ENCODE measurements around the gene RTL10. TPM values are rescaled to one million over a fixed set of nuclear protein-coding genes. Genes with fewer than 3 reads are reported as not detected.

The RTL10 gene
- total RNA-seq, 1 experiment from 2014 or later, result 7.1 TPM

- no peak for DNase-seq (ENCODE audit: low read depth, low spot score)
- in situ Hi-C loops (cut with HindIII; ENCODE audit: low pct_unique_long_range_greater_than_20kb, low sequenced_read_pairs), result no loop called here
These were observed 25.5 kb upstream of the RTL10 start for GRCh38 chr22:19879992-19880785.

GRCh38 chr22:19879643-19879991 is 24.9 kb upstream of the RTL10 start:
- in situ Hi-C loops (cut with HindIII; ENCODE audit: low pct_unique_long_range_greater_than_20kb, low sequenced_read_pairs), result no loop called here

GRCh38 chr22:19879246-19879570 is 24.5 kb upstream of the RTL10 start:
- in situ Hi-C loops (cut with HindIII; ENCODE audit: low pct_unique_long_range_greater_than_20kb, low sequenced_read_pairs), result no loop called here
- DNase-seq (ENCODE audit: low read depth, low spot score), result no peak

More at GRCh38 chr22:19879643-19879991, 24.9 kb upstream of the RTL10 start:
- DNase-seq (ENCODE audit: low read depth, low spot score), result no peak

GRCh38 chr22:19878461-19879245 is 24.0 kb upstream of the RTL10 start:
- no peak for DNase-seq (ENCODE audit: low read depth, low spot score)
- in situ Hi-C loops (cut with HindIII; ENCODE audit: low pct_unique_long_range_greater_than_20kb, low sequenced_read_pairs), result no loop called here

- in situ Hi-C loops (cut with HindIII; ENCODE audit: low pct_unique_long_range_greater_than_20kb, low sequenced_read_pairs), result no loop called here
- no peak for DNase-seq (ENCODE audit: low read depth, low spot score)
These were observed 23.1 kb upstream of the RTL10 start for GRCh38 chr22:19877626-19878339.

- DNase-seq (ENCODE audit: low read depth, low spot score), result no peak
- in situ Hi-C loops (cut with HindIII; ENCODE audit: low pct_unique_long_range_greater_than_20kb, low sequenced_read_pairs), result no loop called here
These were observed 22.4 kb upstream of the RTL10 start for GRCh38 chr22:19876941-19877625.

- in situ Hi-C loops (cut with HindIII; ENCODE audit: low pct_unique_long_range_greater_than_20kb, low sequenced_read_pairs), result no loop called here
- DNase-seq (ENCODE audit: low read depth, low spot score), result no peak
These were observed 21.8 kb upstream of the RTL10 start for GRCh38 chr22:19876314-19876940.

- DNase-seq (ENCODE audit: low read depth, low spot score), result no peak
- in situ Hi-C loops (cut with HindIII; ENCODE audit: low pct_unique_long_range_greater_than_20kb, low sequenced_read_pairs), result no loop called here
These were observed 21.0 kb upstream of the RTL10 start for GRCh38 chr22:19875531-19876313.

- DNase-seq (ENCODE audit: low read depth, low spot score), result no peak
These were observed 20.4 kb upstream of the RTL10 start for GRCh38 chr22:19875061-19875530.

GRCh38 chr22:19874307-19875060 is 19.8 kb upstream of the RTL10 start:
- DNase-seq (ENCODE audit: low read depth, low spot score), result no peak
- in situ Hi-C loops (cut with HindIII; ENCODE audit: low pct_unique_long_range_greater_than_20kb, low sequenced_read_pairs), result no loop called here

More at GRCh38 chr22:19875061-19875530, 20.4 kb upstream of the RTL10 start:
- in situ Hi-C loops (cut with HindIII; ENCODE audit: low pct_unique_long_range_greater_than_20kb, low sequenced_read_pairs), result no loop called here

- DNase-seq (ENCODE audit: low read depth, low spot score), result no peak
- in situ Hi-C loops (cut with HindIII; ENCODE audit: low pct_unique_long_range_greater_than_20kb, low sequenced_read_pairs), result no loop called here
These were observed 19.3 kb upstream of the RTL10 start for GRCh38 chr22:19873960-19874306.

GRCh38 chr22:19873138-19873959 is 18.7 kb upstream of the RTL10 start:
- no peak for DNase-seq (ENCODE audit: low read depth, low spot score)
- in situ Hi-C loops (cut with HindIII; ENCODE audit: low pct_unique_long_range_greater_than_20kb, low sequenced_read_pairs), result no loop called here

GRCh38 chr22:19872779-19873137 is 18.1 kb upstream of the RTL10 start:
- in situ Hi-C loops (cut with HindIII; ENCODE audit: low pct_unique_long_range_greater_than_20kb, low sequenced_read_pairs), result no loop called here
- DNase-seq (ENCODE audit: low read depth, low spot score), result no peak

- in situ Hi-C loops (cut with HindIII; ENCODE audit: low pct_unique_long_range_greater_than_20kb, low sequenced_read_pairs), result no loop called here
- DNase-seq (ENCODE audit: low read depth, low spot score), result no peak
These were observed 17.4 kb upstream of the RTL10 start for GRCh38 chr22:19871845-19872778.
